Raji (cell line): Measurements from ENCODE around the gene CDK2AP2.

ENCODE experiments used
- POLR2A ChIP-seq: IDR thresholded peaks from 2 replicates; pipeline ENCODE4 v1.6.1; 2011; ENCODE audit warnings: low read depth, low read length, control low read depth; ENCODE audit not compliant: insufficient read depth

CDK2AP2 gene

GRCh38 chr11:67499808-67500483, 8.0 kb downstream of the CDK2AP2 start:
- TF ChIP-seq POLR2A = no peak

GRCh38 chr11:67498544-67498972, 9.4 kb downstream of the CDK2AP2 start:
- TF ChIP-seq POLR2A = no peak

- TF ChIP-seq POLR2A = no peak
Measured at GRCh38 chr11:67497656-67498291, 10.2 kb downstream of the CDK2AP2 start.

- TF ChIP-seq POLR2A = no peak
Measured at GRCh38 chr11:67496113-67496512, 11.8 kb downstream of the CDK2AP2 start.

GRCh38 chr11:67495234-67496005, 12.5 kb downstream of the CDK2AP2 start:
- TF ChIP-seq POLR2A = no peak

GRCh38 chr11:67494371-67495233, 13.4 kb downstream of the CDK2AP2 start:
- no peak for TF ChIP-seq POLR2A

GRCh38 chr11:67493548-67494370, 14.2 kb downstream of the CDK2AP2 start:
- no peak for TF ChIP-seq POLR2A

- no peak for TF ChIP-seq POLR2A
Measured at GRCh38 chr11:67492801-67493547, 15.0 kb downstream of the CDK2AP2 start.

- no peak for TF ChIP-seq POLR2A
Measured at GRCh38 chr11:67492069-67492727, 15.8 kb downstream of the CDK2AP2 start.

- TF ChIP-seq POLR2A = no peak
Measured at GRCh38 chr11:67491276-67492068, 16.5 kb downstream of the CDK2AP2 start.

- TF ChIP-seq POLR2A = no peak
Measured at GRCh38 chr11:67490727-67491065, 17.3 kb downstream of the CDK2AP2 start.
